ENCODE data around the gene DHX35.
"Not testable (repeated sequence)": the region's sequence is repeated elsewhere in the genome, so short reads cannot be mapped to it uniquely, and the experiment has no call there.

Gene DHX35

GRCh38 chr20:38979842-38980241 lies 17.7 kb downstream of the DHX35 start:
- DNase-seq (ENCODE audit: low spot score), result no peak

GRCh38 chr20:38982291-38982690 lies 20.1 kb downstream of the DHX35 start:
- DNase-seq (ENCODE audit: low spot score), result no peak

GRCh38 chr20:38985060-38985459 lies 22.9 kb downstream of the DHX35 start:
- no peak for DNase-seq (ENCODE audit: low spot score)

GRCh38 chr20:38985603-38986170 lies 23.5 kb downstream of the DHX35 start:
- DNase-seq (ENCODE audit: low spot score), result no peak

- no peak for DNase-seq (ENCODE audit: low spot score)
These were observed 24.5 kb downstream of the DHX35 start for GRCh38 chr20:38986663-38987062.

- DNase-seq (ENCODE audit: low spot score), result no peak
These were observed 25.6 kb downstream of the DHX35 start for GRCh38 chr20:38987777-38988176.

- DNase-seq (ENCODE audit: low spot score), result no peak
These were observed 28.6 kb downstream of the DHX35 start for GRCh38 chr20:38990728-38991127.

GRCh38 chr20:38991814-38992704 lies 29.9 kb downstream of the DHX35 start:
- DNase-seq (ENCODE audit: low spot score), result no peak

- DNase-seq (ENCODE audit: low spot score), result no peak
These were observed 33.4 kb downstream of the DHX35 start for GRCh38 chr20:38995536-38996044.

GRCh38 chr20:38996866-38997265 lies 34.7 kb downstream of the DHX35 start:
- DNase-seq (ENCODE audit: low spot score), result not testable (repeated sequence)

- DNase-seq (ENCODE audit: low spot score), result no peak
These were observed 35.5 kb downstream of the DHX35 start for GRCh38 chr20:38997622-38998021.

GRCh38 chr20:38999217-38999616 lies 37.1 kb downstream of the DHX35 start:
- no peak for DNase-seq (ENCODE audit: low spot score)

GRCh38 chr20:38999965-39000910 lies 38.1 kb downstream of the DHX35 start:
- DNase-seq (ENCODE audit: low spot score), result no peak

- no peak for DNase-seq (ENCODE audit: low spot score)
These were observed 42.4 kb downstream of the DHX35 start for GRCh38 chr20:39004508-39004907.

GRCh38 chr20:39009348-39009747 lies 47.2 kb downstream of the DHX35 start:
- DNase-seq (ENCODE audit: low spot score), result no peak

- DNase-seq (ENCODE audit: low spot score), result no peak
These were observed 48.4 kb downstream of the DHX35 start for GRCh38 chr20:39010496-39010895.

GRCh38 chr20:39013662-39014109 lies 51.5 kb downstream of the DHX35 start:
- DNase-seq (ENCODE audit: low spot score), result no peak

GRCh38 chr20:39016041-39016440 lies 53.9 kb downstream of the DHX35 start:
- no peak for DNase-seq (ENCODE audit: low spot score)

GRCh38 chr20:39016506-39016905 lies 54.4 kb downstream of the DHX35 start:
- DNase-seq (ENCODE audit: low spot score), result no peak

- no peak for DNase-seq (ENCODE audit: low spot score)
These were observed 56.9 kb downstream of the DHX35 start for GRCh38 chr20:39019027-39019426.

GRCh38 chr20:39019805-39020325 lies 57.7 kb downstream of the DHX35 start:
- DNase-seq (ENCODE audit: low spot score), result no peak

- no peak for DNase-seq (ENCODE audit: low spot score)
These were observed 59.6 kb downstream of the DHX35 start for GRCh38 chr20:39021748-39022147.

All from HuH-7 (cell line).